ENCODE measurements around the gene PHACTR4. TPM values are rescaled to one million over a fixed set of nuclear protein-coding genes. Genes with fewer than 3 reads are reported as not detected.

PHACTR4 gene
- total and polyA plus RNA-seq, 9 of the 15 experiments (the other 6 are each of a cell fraction or from before 2014, with no cell fraction given), result 6.4 to 43.6 (median 14.2) TPM

GRCh38 chr1:28512058-28512611 lies 142.6 kb downstream of the PHACTR4 start (continued):
- TF ChIP-seq BCLAF1 (IDR thresholded peaks at IDR 0.05; ENCODE audit: borderline replicate concordance in 1 of 2, control insufficient read depth in 1 of 2, low read depth in 2 of 2, low read length in 1 of 2) (peak in 1 of 2 experiments; percentile 61; a peak in 1 of 4 replicates), PHF21A (IDR thresholded peaks at IDR 0.05; ENCODE audit: borderline replicate concordance, low read depth) (0 out of 2 replicates have a peak, but pooled peaks have one; percentile 5), RBFOX2 (IDR thresholded peaks at IDR 0.05; ENCODE audit: low read depth, low read length) (0 out of 2 replicates have a peak, but pooled peaks have one; percentile 0), CBX3 (IDR thresholded peaks at IDR 0.05; ENCODE audit: borderline replicate concordance in 1 of 2, low read length in 2 of 2) (0 out of 3 replicates have a peak, but pooled peaks of 1 of the 2 experiments have one; percentile 5), SIRT6 (IDR thresholded peaks at IDR 0.05; ENCODE audit: low read depth, low read length) (peak; percentile 97), POLR2AphosphoS5 (IDR thresholded peaks at IDR 0.05; ENCODE audit: control insufficient read depth, insufficient read depth, low read depth, low read length) (peak; percentile 94), TCF3 (CRISPR knock-in tag; IDR thresholded peaks at IDR 0.05) (no peak), USF2 (CRISPR knock-in tag; IDR thresholded peaks at IDR 0.05) (no peak), ESRRB (CRISPR knock-in tag; IDR thresholded peaks at IDR 0.05; ENCODE audit: borderline replicate concordance) (peak; percentile 73; the same call in 1 of the 2 replicates), JUN (IDR thresholded peaks at IDR 0.05; ENCODE audit: borderline replicate concordance, low read depth, low read length) (no peak), JUN (CRISPR knock-in tag; IDR thresholded peaks at IDR 0.05; ENCODE audit: borderline replicate concordance) (no peak), SOX6 (IDR thresholded peaks at IDR 0.05) (peak; percentile 28; the same call in 1 of the 2 replicates), E2F3 (CRISPR knock-in tag; IDR thresholded peaks at IDR 0.05) (no peak), NR2C2 (CRISPR knock-in tag; IDR thresholded peaks at IDR 0.05) (no peak), NR2C2 (tag; IDR thresholded peaks at IDR 0.05) (no peak), BRD4 (IDR thresholded peaks at IDR 0.05) (0 out of 2 replicates have a peak, but pooled peaks have one; percentile 20), YBX1 (IDR thresholded peaks at IDR 0.05) (no peak), ZNF444 (CRISPR knock-in tag; IDR thresholded peaks at IDR 0.05) (no peak), CBFB (CRISPR knock-in tag; IDR thresholded peaks at IDR 0.05) (no peak), HNRNPUL1 (IDR thresholded peaks at IDR 0.05; ENCODE audit: low read length) (0 out of 2 replicates have a peak, but pooled peaks have one; percentile 74), TCF7 (IDR thresholded peaks at IDR 0.05; ENCODE audit: borderline replicate concordance) (no peak)
- TF ChIP-seq, protein P1, sequence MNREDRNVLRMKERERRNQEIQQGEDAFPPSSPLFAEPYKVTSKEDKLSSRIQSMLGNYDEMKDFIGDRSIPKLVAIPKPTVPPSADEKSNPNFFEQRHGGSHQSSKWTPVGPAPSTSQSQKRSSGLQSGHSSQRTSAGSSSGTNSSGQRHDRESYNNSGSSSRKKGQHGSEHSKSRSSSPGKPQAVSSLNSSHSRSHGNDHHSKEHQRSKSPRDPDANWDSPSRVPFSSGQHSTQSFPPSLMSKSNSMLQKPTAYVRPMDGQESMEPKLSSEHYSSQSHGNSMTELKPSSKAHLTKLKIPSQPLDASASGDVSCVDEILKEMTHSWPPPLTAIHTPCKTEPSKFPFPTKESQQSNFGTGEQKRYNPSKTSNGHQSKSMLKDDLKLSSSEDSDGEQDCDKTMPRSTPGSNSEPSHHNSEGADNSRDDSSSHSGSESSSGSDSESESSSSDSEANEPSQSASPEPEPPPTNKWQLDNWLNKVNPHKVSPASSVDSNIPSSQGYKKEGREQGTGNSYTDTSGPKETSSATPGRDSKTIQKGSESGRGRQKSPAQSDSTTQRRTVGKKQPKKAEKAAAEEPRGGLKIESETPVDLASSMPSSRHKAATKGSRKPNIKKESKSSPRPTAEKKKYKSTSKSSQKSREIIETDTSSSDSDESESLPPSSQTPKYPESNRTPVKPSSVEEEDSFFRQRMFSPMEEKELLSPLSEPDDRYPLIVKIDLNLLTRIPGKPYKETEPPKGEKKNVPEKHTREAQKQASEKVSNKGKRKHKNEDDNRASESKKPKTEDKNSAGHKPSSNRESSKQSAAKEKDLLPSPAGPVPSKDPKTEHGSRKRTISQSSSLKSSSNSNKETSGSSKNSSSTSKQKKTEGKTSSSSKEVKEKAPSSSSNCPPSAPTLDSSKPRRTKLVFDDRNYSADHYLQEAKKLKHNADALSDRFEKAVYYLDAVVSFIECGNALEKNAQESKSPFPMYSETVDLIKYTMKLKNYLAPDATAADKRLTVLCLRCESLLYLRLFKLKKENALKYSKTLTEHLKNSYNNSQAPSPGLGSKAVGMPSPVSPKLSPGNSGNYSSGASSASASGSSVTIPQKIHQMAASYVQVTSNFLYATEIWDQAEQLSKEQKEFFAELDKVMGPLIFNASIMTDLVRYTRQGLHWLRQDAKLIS (CRISPR knock-in tag; IDR thresholded peaks at IDR 0.05), result no peak

Measured in K562 (cell line).